ENCODE results near the gene CCT5. TPM values are rescaled to one million over a fixed set of nuclear protein-coding genes. Genes with fewer than 3 reads are reported as not detected.

Gene CCT5
- total RNA-seq, 4 donors from 2014 or later: 100 to 165 (median 142) TPM

- H3K4me3 ChIP-seq: no peak overlapping the region
- intact Hi-C loops (cut with DNase I): no loop called here
- no peak for DNase-seq (ENCODE audit: extremely low spot score)
- no peaks in the 10 kb centered on the region for H3K9me3 ChIP-seq
- peaks cover 11 to 22% (median 21%) of the 10 kb centered on the region in 4 donors for H3K4me1 ChIP-seq
- 61% methylated on average over 11 of the region's 11 CpGs for whole genome bisulfite sequencing
- H3K27ac ChIP-seq (replicated peaks in 1 of 4): peak overlapping the region in 2 of 4 donors; percentile 29 to 36
- H3K36me3 ChIP-seq: no peaks in the 10 kb centered on the region
- H3K27me3 ChIP-seq: no peaks in the 10 kb centered on the region
- TF ChIP-seq POLR2AphosphoS5 (IDR thresholded peaks at IDR 0.05) (peak in 1 of 2 donors; percentile 35), EP300 (IDR thresholded peaks at IDR 0.05) (no peak)
These were observed 51.9 kb downstream of the CCT5 start for GRCh38 chr5:10301842-10302610.

DNA sequence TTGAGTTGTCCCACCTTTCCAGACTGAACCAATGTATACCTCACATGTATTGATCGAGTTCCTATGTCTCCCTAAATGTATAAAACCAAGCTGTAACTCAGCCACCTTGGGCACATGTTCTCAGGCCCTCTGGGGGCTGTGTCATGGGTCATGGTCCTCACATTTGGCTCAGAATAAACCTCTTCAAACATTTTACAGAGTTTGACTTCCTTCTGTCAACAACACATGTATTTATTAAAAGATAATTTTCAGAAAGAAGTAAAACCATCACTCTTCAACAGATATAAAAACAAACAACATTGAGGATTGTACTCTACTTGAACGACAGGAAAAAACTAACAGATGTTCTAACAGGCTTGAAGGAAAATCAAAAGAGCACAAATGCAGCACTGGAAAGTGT is 53.1 kb downstream of the CCT5 start:
- 77% methylated on average over 2 of the region's 2 CpGs for whole genome bisulfite sequencing
- intact Hi-C loops (cut with DNase I): no loop called here
- Histone ChIP-seq H3K27me3 (no peaks in the 10 kb centered on the region), H3K9me3 (no peaks in the 10 kb centered on the region), H3K36me3 (no peaks in the 10 kb centered on the region), H3K4me3 (no peak overlapping the region), H3K4me1 (peaks cover 11 to 28% (median 25%) of the 10 kb centered on the region in 4 donors), H3K27ac (replicated peaks in 1 of 4) (no peak overlapping the region)
- DNase-seq (ENCODE audit: extremely low spot score): no peak
- TF ChIP-seq POLR2AphosphoS5 (IDR thresholded peaks at IDR 0.05): no peak
- no peak for TF ChIP-seq EP300 (IDR thresholded peaks at IDR 0.05)
- TF ChIP-seq, protein P1, sequence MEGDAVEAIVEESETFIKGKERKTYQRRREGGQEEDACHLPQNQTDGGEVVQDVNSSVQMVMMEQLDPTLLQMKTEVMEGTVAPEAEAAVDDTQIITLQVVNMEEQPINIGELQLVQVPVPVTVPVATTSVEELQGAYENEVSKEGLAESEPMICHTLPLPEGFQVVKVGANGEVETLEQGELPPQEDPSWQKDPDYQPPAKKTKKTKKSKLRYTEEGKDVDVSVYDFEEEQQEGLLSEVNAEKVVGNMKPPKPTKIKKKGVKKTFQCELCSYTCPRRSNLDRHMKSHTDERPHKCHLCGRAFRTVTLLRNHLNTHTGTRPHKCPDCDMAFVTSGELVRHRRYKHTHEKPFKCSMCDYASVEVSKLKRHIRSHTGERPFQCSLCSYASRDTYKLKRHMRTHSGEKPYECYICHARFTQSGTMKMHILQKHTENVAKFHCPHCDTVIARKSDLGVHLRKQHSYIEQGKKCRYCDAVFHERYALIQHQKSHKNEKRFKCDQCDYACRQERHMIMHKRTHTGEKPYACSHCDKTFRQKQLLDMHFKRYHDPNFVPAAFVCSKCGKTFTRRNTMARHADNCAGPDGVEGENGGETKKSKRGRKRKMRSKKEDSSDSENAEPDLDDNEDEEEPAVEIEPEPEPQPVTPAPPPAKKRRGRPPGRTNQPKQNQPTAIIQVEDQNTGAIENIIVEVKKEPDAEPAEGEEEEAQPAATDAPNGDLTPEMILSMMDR (IDR thresholded peaks at IDR 0.05): no peak
- no peak for TF ChIP-seq POLR2A (IDR thresholded peaks at IDR 0.05; ENCODE audit: low read depth)

DNA sequence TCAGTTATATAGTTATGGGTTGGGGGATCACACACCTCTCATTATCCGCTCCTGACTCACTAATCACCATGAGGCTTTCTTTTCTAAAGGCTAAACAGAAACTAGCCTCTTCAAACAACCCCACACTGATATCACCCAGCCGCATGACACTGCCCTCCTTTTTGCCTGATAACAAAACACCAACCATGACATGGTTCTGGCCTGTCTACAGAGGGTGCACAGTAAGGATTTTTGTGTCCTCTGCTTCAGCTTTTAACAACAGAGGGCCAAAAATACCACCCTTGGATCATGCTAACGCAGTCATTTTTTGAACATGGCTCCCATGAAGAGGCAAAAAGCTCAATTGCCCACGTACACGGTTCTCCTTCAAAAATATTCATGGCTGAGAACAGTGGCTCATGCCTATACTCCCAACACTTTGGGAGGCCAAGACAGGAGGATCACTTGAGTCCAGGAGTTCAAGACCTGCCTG is 53.7 kb downstream of the CCT5 start:
- H3K4me1 ChIP-seq: peaks cover 11 to 28% (median 25%) of the 10 kb centered on the region in 4 donors
- intact Hi-C loops (cut with DNase I): no loop called here
- no peaks in the 10 kb centered on the region for H3K36me3 ChIP-seq
- no peaks in the 10 kb centered on the region for H3K27me3 ChIP-seq
- H3K9me3 ChIP-seq: no peaks in the 10 kb centered on the region
- H3K27ac ChIP-seq (replicated peaks in 1 of 4): no peak overlapping the region
- DNase-seq (ENCODE audit: extremely low spot score): no peak
- TF ChIP-seq POLR2A (IDR thresholded peaks at IDR 0.05; ENCODE audit: low read depth) (no peak), POLR2AphosphoS5 (IDR thresholded peaks at IDR 0.05) (no peak), EP300 (IDR thresholded peaks at IDR 0.05) (no peak)
- TF ChIP-seq, protein P1 (IDR thresholded peaks at IDR 0.05): no peak
- WGBS: 97% methylated on average over 5 of the region's 5 CpGs
- H3K4me3 ChIP-seq: no peak overlapping the region

GRCh38 chr5:10304932-10305331 is 54.9 kb downstream of the CCT5 start:
- Histone ChIP-seq H3K4me1 (peaks cover 11 to 29% (median 25%) of the 10 kb centered on the region in 4 donors), H3K9me3 (no peaks in the 10 kb centered on the region), H3K36me3 (no peaks in the 10 kb centered on the region), H3K27me3 (no peaks in the 10 kb centered on the region), H3K27ac (replicated peaks in 1 of 4) (no peak overlapping the region), H3K4me3 (no peak overlapping the region)
- TF ChIP-seq POLR2A (IDR thresholded peaks at IDR 0.05; ENCODE audit: low read depth) (no peak), POLR2AphosphoS5 (IDR thresholded peaks at IDR 0.05) (no peak), EP300 (IDR thresholded peaks at IDR 0.05) (no peak)
- TF ChIP-seq, protein P1 (IDR thresholded peaks at IDR 0.05): no peak
- 93% methylated on average over 1 of the region's 5 CpGs for WGBS
- DNase-seq (ENCODE audit: extremely low spot score): no peak
- intact Hi-C loops (cut with DNase I): no loop called here

- intact Hi-C loops (cut with DNase I): no loop called here
- Histone ChIP-seq H3K9me3 (no peaks in the 10 kb centered on the region), H3K27ac (replicated peaks in 1 of 4) (no peak overlapping the region), H3K4me1 (peaks cover 11 to 34% (median 25%) of the 10 kb centered on the region in 4 donors), H3K27me3 (no peaks in the 10 kb centered on the region), H3K4me3 (no peak overlapping the region), H3K36me3 (no peaks in the 10 kb centered on the region)
- TF ChIP-seq POLR2AphosphoS5 (IDR thresholded peaks at IDR 0.05): no peak
- TF ChIP-seq, protein P1 (IDR thresholded peaks at IDR 0.05): no peak
- no peak for TF ChIP-seq POLR2A (IDR thresholded peaks at IDR 0.05; ENCODE audit: low read depth)
- no peak for DNase-seq (ENCODE audit: extremely low spot score)
- 82% methylated on average over 5 of the region's 5 CpGs for WGBS
These were observed 56.0 kb downstream of the CCT5 start for GRCh38 chr5:10306114-10306513.

All from esophagus muscularis mucosa (tissue), 4 donors.